SK-N-MC (cell line): ENCODE results near the gene MXD1.

Experiments used
- EZH2 ChIP-seq: fragments of 200-600 bp; sonication (generic); IDR thresholded peaks from one replicate; pipeline ENCODE4 v1.6.1; 2017; ENCODE audit warnings: antibody characterized with exemption
- POLR2AphosphoS5 ChIP-seq: IDR thresholded peaks from 2 replicates; pipeline ENCODE4 v1.6.1; 2012; ENCODE audit warnings: mild to moderate bottlenecking, low read depth, low read length, borderline replicate concordance

DNA sequence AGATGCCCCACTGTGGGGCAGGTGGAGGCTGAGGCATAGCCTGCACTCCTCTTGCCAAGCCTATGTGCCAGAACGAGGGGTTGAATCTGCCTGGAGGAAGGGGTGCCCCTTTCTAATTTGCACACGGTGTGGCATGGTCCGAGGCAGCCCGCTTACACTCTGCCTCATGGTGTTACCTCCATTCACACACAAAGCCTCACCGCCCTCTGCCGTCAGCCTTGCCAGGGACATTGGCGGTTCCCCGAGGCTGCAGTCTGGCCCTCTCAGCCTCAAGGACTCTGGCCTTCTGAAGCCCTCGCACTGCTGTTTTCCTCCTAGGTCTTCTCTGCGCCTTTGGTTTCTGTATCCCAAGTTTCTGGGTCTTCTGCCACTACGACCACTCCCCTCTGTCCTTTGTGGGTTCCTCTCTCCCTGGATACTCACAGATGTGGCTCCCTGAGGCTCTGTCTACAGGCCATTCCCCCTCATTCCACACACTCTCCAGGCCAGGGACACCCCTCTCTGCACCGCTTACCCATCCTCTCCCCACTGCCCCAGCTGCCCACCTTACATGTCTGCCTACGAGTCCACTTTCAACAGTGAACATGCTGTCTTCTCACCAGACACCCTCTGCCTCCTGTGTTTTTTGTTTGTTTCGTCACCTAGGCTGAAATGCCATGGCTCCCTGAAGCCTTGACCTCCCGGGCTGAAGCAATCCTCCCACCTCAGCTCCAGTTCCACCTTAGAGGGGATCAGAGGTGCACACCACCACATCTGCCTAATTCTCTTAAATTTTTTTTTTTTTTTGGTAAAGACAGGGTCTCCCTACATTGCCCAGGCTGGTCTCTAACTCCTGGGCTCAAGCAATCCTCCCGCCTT, 54.4 kb downstream of the MXD1 start:
- TF ChIP-seq EZH2 (no peak), POLR2AphosphoS5 (no peak)
